ENCODE results near the gene TTLL10.

The TTLL10 gene

DNA sequence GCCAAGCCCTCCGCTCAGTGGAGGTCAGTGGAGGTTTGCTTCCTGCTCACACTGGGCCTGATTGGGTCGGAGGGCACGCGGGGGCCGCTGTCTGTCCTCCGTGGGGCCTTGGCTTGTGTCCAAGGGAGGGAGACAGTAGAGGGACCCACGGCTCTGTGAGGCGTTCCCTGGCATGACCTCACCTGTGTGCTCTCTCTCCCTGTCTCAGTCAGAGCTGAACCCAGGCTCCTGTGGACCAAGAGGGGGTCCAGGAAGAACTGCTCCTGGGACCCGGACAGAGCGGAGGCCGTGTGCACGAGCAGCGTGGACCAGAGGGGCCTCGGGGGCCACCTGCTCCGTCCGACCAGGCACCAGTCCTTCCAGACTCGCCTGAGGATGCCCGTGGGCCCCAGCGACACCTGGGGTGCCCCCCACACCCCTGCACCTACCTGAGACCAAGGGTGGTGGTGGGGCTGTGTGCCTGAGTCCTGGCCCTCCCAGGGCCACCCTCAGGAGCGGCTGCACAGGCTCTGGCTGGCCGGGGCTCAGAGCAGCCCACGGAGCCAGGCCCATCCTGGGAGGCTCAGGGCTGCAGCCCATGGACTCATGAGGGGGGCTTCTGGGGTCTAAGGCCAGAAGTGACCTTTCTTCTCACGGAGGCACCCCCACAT is 13.3 kb upstream of the TTLL10 start:
- in situ Hi-C loops (cut with MboI; ENCODE audit: low sequenced_read_pairs, unreplicated experiment): no loop called here
- DNase-seq (ENCODE audit: low spot score): no peak
- TF ChIP-seq, protein P1, sequence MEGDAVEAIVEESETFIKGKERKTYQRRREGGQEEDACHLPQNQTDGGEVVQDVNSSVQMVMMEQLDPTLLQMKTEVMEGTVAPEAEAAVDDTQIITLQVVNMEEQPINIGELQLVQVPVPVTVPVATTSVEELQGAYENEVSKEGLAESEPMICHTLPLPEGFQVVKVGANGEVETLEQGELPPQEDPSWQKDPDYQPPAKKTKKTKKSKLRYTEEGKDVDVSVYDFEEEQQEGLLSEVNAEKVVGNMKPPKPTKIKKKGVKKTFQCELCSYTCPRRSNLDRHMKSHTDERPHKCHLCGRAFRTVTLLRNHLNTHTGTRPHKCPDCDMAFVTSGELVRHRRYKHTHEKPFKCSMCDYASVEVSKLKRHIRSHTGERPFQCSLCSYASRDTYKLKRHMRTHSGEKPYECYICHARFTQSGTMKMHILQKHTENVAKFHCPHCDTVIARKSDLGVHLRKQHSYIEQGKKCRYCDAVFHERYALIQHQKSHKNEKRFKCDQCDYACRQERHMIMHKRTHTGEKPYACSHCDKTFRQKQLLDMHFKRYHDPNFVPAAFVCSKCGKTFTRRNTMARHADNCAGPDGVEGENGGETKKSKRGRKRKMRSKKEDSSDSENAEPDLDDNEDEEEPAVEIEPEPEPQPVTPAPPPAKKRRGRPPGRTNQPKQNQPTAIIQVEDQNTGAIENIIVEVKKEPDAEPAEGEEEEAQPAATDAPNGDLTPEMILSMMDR (IDR thresholded peaks at IDR 0.05; ENCODE audit: borderline replicate concordance, control extremely low read depth, extremely low read depth, insufficient read depth, missing control alignments): no peak

DNA sequence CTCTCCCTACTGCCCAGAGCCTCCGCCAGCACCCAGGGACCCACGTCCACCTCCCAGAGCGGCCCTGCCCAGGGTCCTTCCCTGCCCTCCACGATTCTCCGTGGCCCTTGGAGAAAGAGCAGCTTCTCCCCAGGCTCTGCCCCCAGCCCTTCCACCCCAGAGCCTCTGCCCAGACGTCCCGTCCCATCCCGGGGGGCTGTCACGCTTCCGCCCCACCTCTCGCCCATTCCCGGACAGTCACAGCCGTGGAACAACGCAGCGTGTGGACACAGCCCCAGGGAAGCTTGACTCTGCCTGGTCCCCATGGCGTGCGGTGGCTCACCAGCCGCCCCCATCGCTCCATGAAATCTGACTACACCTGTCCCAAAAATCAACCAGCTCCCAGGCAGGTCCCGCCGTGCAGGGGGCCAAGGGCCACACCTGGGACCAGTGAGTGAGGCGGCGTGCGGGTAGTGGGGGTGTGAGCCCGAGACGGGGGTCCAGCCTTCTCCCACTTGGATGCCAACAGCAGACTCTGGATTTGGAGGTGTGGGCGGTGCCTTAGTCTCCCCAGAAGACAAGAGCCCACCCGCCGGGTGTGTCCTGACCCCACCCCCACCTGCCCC is 12.5 kb upstream of the TTLL10 start:
- no peak for DNase-seq (ENCODE audit: low spot score)
- TF ChIP-seq, protein P1 (IDR thresholded peaks at IDR 0.05; ENCODE audit: borderline replicate concordance, control extremely low read depth, extremely low read depth, insufficient read depth, missing control alignments): no peak
- in situ Hi-C loops (cut with MboI; ENCODE audit: low sequenced_read_pairs, unreplicated experiment): no loop called here

DNA sequence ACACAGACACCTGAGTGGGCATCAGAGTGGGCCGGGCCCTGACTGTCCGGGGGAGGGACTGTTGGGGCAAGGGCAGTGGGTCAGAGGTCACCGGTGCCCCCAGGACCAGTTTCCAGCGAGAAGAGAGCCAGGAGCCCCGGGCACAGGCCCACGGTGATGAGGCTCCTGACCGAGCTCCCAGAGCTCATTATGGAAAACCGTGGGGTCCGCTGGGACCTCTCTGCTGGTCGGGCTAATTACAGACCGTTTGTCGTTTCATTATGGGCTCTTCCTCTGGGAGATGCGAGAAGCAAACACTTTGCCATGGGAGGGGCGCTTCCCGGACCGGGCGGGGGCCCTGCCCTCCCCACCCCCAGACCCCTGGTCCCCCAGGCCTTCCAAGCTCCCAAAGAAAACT is 12.0 kb upstream of the TTLL10 start:
- in situ Hi-C loops (cut with MboI; ENCODE audit: low sequenced_read_pairs, unreplicated experiment): no loop called here
- TF ChIP-seq, protein P1 (IDR thresholded peaks at IDR 0.05; ENCODE audit: borderline replicate concordance, control extremely low read depth, extremely low read depth, insufficient read depth, missing control alignments): no peak
- no peak for DNase-seq (ENCODE audit: low spot score)

DNA sequence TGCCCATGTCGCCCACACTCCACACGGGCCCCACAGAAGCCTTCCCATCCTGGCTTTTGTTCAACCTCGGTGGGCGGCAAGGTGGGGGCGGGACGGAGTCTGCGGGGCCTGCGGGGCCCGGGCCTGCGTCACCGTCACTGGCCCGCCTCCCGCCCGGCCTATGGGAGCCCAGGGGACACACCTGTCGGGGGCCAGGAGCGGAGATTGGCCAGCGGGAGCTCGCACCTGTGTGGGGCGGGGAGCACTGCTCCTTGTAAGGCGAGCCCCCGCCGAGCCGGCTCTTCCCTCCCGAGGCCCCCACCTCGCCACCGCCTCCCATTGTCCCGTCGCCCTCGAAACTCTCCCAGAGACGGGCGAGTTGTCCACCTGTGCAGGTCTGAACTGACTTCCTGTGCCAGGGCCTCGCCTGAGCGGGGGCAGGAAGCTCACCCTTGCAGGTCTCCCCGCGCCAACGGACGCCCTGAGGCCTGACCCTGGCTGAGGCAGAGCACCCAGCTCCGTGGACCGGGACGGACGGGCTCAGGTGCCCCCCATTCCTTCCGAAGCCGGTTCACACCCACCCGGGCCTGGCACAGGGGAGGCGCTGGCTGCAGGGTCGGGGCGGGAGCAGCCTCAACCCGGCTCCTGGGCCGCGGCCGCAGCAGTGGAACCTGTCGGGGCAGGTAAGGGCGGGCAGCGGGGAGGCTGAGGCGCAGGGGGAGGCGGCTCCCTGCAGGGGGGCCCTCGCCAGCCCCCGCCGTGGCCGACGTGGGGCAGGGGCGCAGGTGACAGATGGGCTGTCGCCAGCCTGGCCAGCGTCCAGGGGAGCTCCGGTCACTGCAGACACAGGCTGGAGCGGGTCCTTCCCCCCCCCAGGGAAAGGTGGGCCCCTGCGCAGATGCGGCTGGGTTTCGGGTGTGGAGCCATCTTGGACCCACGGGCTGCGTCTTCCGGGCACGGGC is 10.8 kb upstream of the TTLL10 start:
- DNase-seq (ENCODE audit: low spot score): no peak
- in situ Hi-C loops (cut with MboI; ENCODE audit: low sequenced_read_pairs, unreplicated experiment): no loop called here
- TF ChIP-seq, protein P1 (IDR thresholded peaks at IDR 0.05; ENCODE audit: borderline replicate concordance, control extremely low read depth, extremely low read depth, insufficient read depth, missing control alignments): no peak

DNA sequence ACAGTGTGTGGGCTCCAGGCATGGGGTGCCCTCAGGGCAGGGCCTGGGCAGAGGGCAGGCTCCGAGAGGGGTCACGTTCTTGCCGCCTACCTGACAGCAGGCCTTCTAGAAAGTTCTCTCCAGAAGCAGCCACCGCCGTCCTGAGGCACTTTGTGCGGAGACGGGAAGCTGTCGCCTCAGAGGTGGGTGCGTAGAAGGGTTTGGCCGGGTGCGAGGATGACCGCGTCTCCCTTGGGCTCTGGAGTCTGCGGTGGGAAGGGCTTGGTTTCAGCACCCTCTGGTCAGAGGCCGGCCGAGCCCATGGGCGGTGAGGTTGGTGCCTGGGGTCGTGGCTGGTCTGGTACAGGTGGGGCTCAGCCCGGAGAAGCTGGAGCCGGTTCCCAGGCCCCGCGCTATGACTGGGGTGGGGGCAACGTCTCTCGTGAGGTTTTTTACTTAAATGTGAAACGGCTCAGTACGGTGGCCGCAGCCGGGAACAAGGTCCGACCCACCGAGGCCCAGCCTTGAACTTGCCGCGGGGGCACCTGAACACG is 10.1 kb upstream of the TTLL10 start:
- TF ChIP-seq, protein P1 (IDR thresholded peaks at IDR 0.05; ENCODE audit: borderline replicate concordance, control extremely low read depth, extremely low read depth, insufficient read depth, missing control alignments): no peak
- no peak for DNase-seq (ENCODE audit: low spot score)
- in situ Hi-C loops (cut with MboI; ENCODE audit: low sequenced_read_pairs, unreplicated experiment): no loop called here

DNA sequence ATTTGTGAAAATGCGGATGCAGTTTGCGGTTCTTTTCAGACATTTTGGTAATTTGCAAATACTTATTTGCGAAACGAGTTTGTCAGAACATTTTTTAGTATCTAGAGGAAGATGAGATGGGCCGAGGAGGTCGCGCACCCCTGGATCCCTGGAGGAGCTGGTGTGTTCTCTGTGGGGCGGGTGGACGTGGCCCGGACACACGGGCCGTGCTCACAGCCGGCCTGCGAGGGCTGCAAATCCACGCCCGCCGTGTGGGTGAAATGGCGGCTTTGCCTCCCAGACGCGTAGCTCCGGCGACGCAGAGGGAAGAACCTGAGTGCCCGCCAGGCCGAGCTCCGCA is 9.3 kb upstream of the TTLL10 start:
- in situ Hi-C loops (cut with MboI; ENCODE audit: low sequenced_read_pairs, unreplicated experiment): no loop called here
- no peak for DNase-seq (ENCODE audit: low spot score)
- TF ChIP-seq, protein P1 (IDR thresholded peaks at IDR 0.05; ENCODE audit: borderline replicate concordance, control extremely low read depth, extremely low read depth, insufficient read depth, missing control alignments): no peak

All from GM13976 (cell line).